HEK293 (cell line): ENCODE data around the gene ACTR6.

Experiments
- BCL11A ChIP-seq: fragments of 450-650 bp; formaldehyde crosslinking; IDR thresholded peaks from 2 replicates; pipeline ENCODE4 v1.5.1; 2016; ENCODE audit warnings: low read depth, missing biosample characterization, missing genetic modification characterization
- GLI2 ChIP-seq: fragments of 450-650 bp; formaldehyde crosslinking; IDR thresholded peaks from 2 replicates; pipeline ENCODE4; 2017; ENCODE audit warnings: missing biosample characterization, missing genetic modification characterization, low read depth, borderline replicate concordance
- KLF16 ChIP-seq: fragments of 450-650 bp; formaldehyde crosslinking; IDR thresholded peaks from 2 replicates; pipeline ENCODE4 v1.5.1; 2017; ENCODE audit warnings: missing biosample characterization, missing genetic modification characterization
- MZF1 ChIP-seq: fragments of 450-650 bp; formaldehyde crosslinking; IDR thresholded peaks from 2 replicates; pipeline ENCODE4 v1.5.1; 2017; ENCODE audit warnings: missing biosample characterization, missing genetic modification characterization, borderline replicate concordance
- OVOL3 ChIP-seq: fragments of 450-650 bp; formaldehyde crosslinking; IDR thresholded peaks from 2 replicates; pipeline ENCODE4 v1.5.1; 2016; ENCODE audit warnings: missing biosample characterization, missing genetic modification characterization
- SCRT1 ChIP-seq: fragments of 450-650 bp; formaldehyde crosslinking; IDR thresholded peaks from 2 replicates; pipeline ENCODE4 v1.5.1; 2016; ENCODE audit warnings: missing biosample characterization, missing genetic modification characterization, borderline replicate concordance
- SP2 ChIP-seq: fragments of 450-650 bp; formaldehyde crosslinking; IDR thresholded peaks from 2 replicates; pipeline ENCODE4 v1.5.1; 2016; ENCODE audit warnings: missing biosample characterization, missing genetic modification characterization
- ZBTB17 ChIP-seq: fragments of 450-650 bp; formaldehyde crosslinking; IDR thresholded peaks from 2 replicates; pipeline ENCODE4 v1.5.1; 2016; ENCODE audit warnings: missing biosample characterization, missing genetic modification characterization
- ZBTB20 ChIP-seq: fragments of 450-650 bp; formaldehyde crosslinking; IDR thresholded peaks from 2 replicates; pipeline ENCODE4 v1.5.1; 2016; ENCODE audit warnings: missing biosample characterization, missing genetic modification characterization
- ZFP3 ChIP-seq: fragments of 450-650 bp; formaldehyde crosslinking; IDR thresholded peaks from 2 replicates; pipeline ENCODE4 v1.5.1; 2016; ENCODE audit warnings: low read depth, missing biosample characterization, missing genetic modification characterization
- ZNF132 ChIP-seq: fragments of 450-650 bp; formaldehyde crosslinking; IDR thresholded peaks from 2 replicates; pipeline ENCODE4 v1.5.1; 2017; ENCODE audit warnings: missing biosample characterization, missing genetic modification characterization, borderline replicate concordance
- ZNF133 ChIP-seq: fragments of 450-650 bp; formaldehyde crosslinking; IDR thresholded peaks from 2 replicates; pipeline ENCODE4 v1.5.1; 2016; ENCODE audit warnings: missing biosample characterization, missing genetic modification characterization
- ZNF2 ChIP-seq: fragments of 450-650 bp; formaldehyde crosslinking; IDR thresholded peaks from 2 replicates; pipeline ENCODE4 v1.5.1; 2016; ENCODE audit warnings: missing biosample characterization, missing genetic modification characterization
- ZNF211 ChIP-seq: fragments of 450-650 bp; formaldehyde crosslinking; IDR thresholded peaks from 2 replicates; pipeline ENCODE4 v1.5.1; 2016; ENCODE audit warnings: low read depth, missing biosample characterization, missing genetic modification characterization
- ZNF302 ChIP-seq: fragments of 450-650 bp; formaldehyde crosslinking; IDR thresholded peaks from 2 replicates; pipeline ENCODE4 v1.5.1; 2016; ENCODE audit warnings: missing biosample characterization, missing genetic modification characterization, low read depth
- ZNF394 ChIP-seq: fragments of 450-650 bp; formaldehyde crosslinking; IDR thresholded peaks from 2 replicates; pipeline ENCODE4 v1.5.1; 2016; ENCODE audit warnings: missing biosample characterization, missing genetic modification characterization, mild to moderate bottlenecking, moderate library complexity, borderline replicate concordance
- ZNF544 ChIP-seq: fragments of 450-650 bp; formaldehyde crosslinking; IDR thresholded peaks from 2 replicates; pipeline ENCODE4 v1.5.0; 2017; ENCODE audit warnings: missing biosample characterization, missing genetic modification characterization
- ZNF585B ChIP-seq: fragments of 450-650 bp; formaldehyde crosslinking; IDR thresholded peaks from 2 replicates; pipeline ENCODE4 v1.5.1; 2016; ENCODE audit warnings: missing biosample characterization, missing genetic modification characterization
- ZNF596 ChIP-seq: fragments of 450-650 bp; IDR thresholded peaks from 2 replicates; pipeline ENCODE4 v1.5.0; 2018; ENCODE audit warnings: missing biosample characterization, mild to moderate bottlenecking, missing genetic modification characterization, moderate library complexity
- ZNF610 ChIP-seq: fragments of 450-650 bp; formaldehyde crosslinking; IDR thresholded peaks from 2 replicates; pipeline ENCODE4 v1.5.1; 2016; ENCODE audit warnings: missing biosample characterization, missing genetic modification characterization, borderline replicate concordance
- ZNF626 ChIP-seq: fragments of 450-650 bp; sonication (Bioruptor Pico); formaldehyde crosslinking; IDR thresholded peaks from 2 replicates; pipeline ENCODE4 v1.5.1; 2018; ENCODE audit warnings: missing biosample characterization, missing genetic modification characterization, inconsistent platforms
- ZNF654 ChIP-seq: fragments of 450-650 bp; formaldehyde crosslinking; IDR thresholded peaks from 2 replicates; pipeline ENCODE4 v1.5.1; 2016; ENCODE audit warnings: low read depth, missing biosample characterization, missing genetic modification characterization
- ZNF677 ChIP-seq: fragments of 450-650 bp; IDR thresholded peaks from 2 replicates; pipeline ENCODE4 v1.5.0; 2018; ENCODE audit warnings: missing biosample characterization, mild to moderate bottlenecking, missing genetic modification characterization, moderate library complexity
- ZNF791 ChIP-seq: fragments of 450-650 bp; formaldehyde crosslinking; IDR thresholded peaks from 2 replicates; pipeline ENCODE4 v1.5.1; 2016; ENCODE audit warnings: missing biosample characterization, missing genetic modification characterization
- ZNF792 ChIP-seq: fragments of 450-650 bp; formaldehyde crosslinking; IDR thresholded peaks from 2 replicates; pipeline ENCODE4 v1.5.1; 2016; ENCODE audit warnings: missing biosample characterization, missing genetic modification characterization
- TF ChIP-seq, protein P1 (sequence below): fragments of 450-650 bp; IDR thresholded peaks from 2 replicates; pipeline ENCODE4 v1.5.1; 2018; ENCODE audit warnings: missing biosample characterization, mild to moderate bottlenecking, missing genetic modification characterization
- TF ChIP-seq, protein P2 (sequence below): fragments of 450-650 bp; formaldehyde crosslinking; IDR thresholded peaks from 2 replicates; pipeline ENCODE4 v1.5.1; 2016; ENCODE audit warnings: missing biosample characterization, missing genetic modification characterization, borderline replicate concordance
- TF ChIP-seq, protein P3 (sequence below): fragments of 450-650 bp; formaldehyde crosslinking; IDR thresholded peaks from 2 replicates; pipeline ENCODE4 v1.5.1; 2017; ENCODE audit warnings: missing biosample characterization, missing genetic modification characterization
- TF ChIP-seq, protein P4 (sequence below): fragments of 450-650 bp; formaldehyde crosslinking; IDR thresholded peaks from 2 replicates; pipeline ENCODE4 v1.5.1; 2016; ENCODE audit warnings: missing biosample characterization, missing genetic modification characterization

Gene ACTR6

DNA sequence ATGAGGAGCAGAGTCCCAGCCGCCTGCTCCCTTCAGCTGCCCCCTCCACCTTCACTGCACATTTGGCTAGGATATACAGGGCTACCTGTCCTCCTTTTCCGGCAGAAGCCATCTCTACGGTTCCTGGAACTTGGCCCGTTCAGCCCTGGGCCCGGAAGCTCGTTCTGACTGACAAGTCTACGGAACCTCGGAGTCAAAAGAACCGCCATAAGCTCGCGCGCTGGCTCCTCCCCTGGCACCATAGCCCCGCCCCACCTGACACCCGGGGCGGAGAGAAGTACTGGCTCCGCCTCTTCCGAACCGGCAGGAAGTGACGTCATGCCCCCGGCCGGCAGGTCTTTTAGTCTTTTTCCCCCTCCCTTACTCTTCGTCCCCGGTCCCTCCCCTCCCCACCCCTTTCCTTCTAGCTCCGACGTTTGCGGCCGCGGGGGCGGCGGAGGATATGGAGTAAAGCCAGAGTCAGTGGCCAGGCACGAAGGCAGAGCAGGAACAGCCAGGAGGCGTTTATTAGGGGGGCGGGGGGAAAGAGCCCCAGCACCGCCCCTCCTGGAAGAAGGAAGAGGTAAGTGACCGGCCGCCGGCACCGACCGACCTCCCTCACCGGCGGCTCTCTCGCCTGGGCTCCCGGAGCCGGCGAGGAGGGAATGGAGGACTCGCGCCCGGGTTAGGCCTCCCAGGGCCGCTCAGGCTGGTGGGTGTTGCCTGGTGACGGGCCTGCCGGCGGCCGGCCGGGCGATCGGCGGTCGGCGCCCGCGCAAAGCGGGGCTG is 66.4 kb downstream of the ACTR6 start, which contains the start of the genes DEPDC4 and SCYL2 (continued):
- TF ChIP-seq, protein P1, sequence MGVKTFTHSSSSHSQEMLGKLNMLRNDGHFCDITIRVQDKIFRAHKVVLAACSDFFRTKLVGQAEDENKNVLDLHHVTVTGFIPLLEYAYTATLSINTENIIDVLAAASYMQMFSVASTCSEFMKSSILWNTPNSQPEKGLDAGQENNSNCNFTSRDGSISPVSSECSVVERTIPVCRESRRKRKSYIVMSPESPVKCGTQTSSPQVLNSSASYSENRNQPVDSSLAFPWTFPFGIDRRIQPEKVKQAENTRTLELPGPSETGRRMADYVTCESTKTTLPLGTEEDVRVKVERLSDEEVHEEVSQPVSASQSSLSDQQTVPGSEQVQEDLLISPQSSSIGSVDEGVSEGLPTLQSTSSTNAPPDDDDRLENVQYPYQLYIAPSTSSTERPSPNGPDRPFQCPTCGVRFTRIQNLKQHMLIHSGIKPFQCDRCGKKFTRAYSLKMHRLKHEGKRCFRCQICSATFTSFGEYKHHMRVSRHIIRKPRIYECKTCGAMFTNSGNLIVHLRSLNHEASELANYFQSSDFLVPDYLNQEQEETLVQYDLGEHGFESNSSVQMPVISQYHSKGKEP: no peak
- 0 out of 2 replicates have a peak, but pooled peaks have one; percentile 19 for TF ChIP-seq ZNF596 (tag by site-specific recombination)
- no peak for TF ChIP-seq ZNF791 (tag by site-specific recombination)
- TF ChIP-seq GLI2 (tag by site-specific recombination): no peak
- TF ChIP-seq OVOL3 (tag by site-specific recombination): no peak
- TF ChIP-seq SCRT1: no peak
- TF ChIP-seq ZNF132 (tag by site-specific recombination): no peak
- peak; percentile 13; the same call in 1 of the 2 replicates for TF ChIP-seq MZF1 (tag by site-specific recombination)
- TF ChIP-seq ZNF654 (tag by site-specific recombination): no peak
- 0 out of 2 replicates have a peak, but pooled peaks have one; percentile 34 for TF ChIP-seq ZNF2
- no peak for TF ChIP-seq BCL11A (tag by site-specific recombination)
- TF ChIP-seq ZNF792 (tag by site-specific recombination): no peak
- TF ChIP-seq SP2: peak; percentile 92
- TF ChIP-seq, protein P2, sequence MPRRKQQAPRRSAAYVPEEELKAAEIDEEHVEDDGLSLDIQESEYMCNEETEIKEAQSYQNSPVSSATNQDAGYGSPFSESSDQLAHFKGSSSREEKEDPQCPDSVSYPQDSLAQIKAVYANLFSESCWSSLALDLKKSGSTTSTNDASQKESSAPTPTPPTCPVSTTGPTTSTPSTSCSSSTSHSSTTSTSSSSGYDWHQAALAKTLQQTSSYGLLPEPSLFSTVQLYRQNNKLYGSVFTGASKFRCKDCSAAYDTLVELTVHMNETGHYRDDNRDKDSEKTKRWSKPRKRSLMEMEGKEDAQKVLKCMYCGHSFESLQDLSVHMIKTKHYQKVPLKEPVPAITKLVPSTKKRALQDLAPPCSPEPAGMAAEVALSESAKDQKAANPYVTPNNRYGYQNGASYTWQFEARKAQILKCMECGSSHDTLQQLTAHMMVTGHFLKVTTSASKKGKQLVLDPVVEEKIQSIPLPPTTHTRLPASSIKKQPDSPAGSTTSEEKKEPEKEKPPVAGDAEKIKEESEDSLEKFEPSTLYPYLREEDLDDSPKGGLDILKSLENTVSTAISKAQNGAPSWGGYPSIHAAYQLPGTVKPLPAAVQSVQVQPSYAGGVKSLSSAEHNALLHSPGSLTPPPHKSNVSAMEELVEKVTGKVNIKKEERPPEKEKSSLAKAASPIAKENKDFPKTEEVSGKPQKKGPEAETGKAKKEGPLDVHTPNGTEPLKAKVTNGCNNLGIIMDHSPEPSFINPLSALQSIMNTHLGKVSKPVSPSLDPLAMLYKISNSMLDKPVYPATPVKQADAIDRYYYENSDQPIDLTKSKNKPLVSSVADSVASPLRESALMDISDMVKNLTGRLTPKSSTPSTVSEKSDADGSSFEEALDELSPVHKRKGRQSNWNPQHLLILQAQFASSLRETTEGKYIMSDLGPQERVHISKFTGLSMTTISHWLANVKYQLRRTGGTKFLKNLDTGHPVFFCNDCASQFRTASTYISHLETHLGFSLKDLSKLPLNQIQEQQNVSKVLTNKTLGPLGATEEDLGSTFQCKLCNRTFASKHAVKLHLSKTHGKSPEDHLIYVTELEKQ (tag by site-specific recombination): no peak
- no peak for TF ChIP-seq ZFP3 (tag by site-specific recombination)
- peak; percentile 93 for TF ChIP-seq ZBTB17 (tag by site-specific recombination)
- 0 out of 2 replicates have a peak, but pooled peaks have one; percentile 17 for TF ChIP-seq ZNF610 (tag by site-specific recombination)
- no peak for TF ChIP-seq ZNF211 (tag by site-specific recombination)
- TF ChIP-seq ZBTB20: no peak; the same call in none of the 2 replicates
- TF ChIP-seq ZNF302: no peak
- no peak for TF ChIP-seq ZNF133
- TF ChIP-seq, protein P3, sequence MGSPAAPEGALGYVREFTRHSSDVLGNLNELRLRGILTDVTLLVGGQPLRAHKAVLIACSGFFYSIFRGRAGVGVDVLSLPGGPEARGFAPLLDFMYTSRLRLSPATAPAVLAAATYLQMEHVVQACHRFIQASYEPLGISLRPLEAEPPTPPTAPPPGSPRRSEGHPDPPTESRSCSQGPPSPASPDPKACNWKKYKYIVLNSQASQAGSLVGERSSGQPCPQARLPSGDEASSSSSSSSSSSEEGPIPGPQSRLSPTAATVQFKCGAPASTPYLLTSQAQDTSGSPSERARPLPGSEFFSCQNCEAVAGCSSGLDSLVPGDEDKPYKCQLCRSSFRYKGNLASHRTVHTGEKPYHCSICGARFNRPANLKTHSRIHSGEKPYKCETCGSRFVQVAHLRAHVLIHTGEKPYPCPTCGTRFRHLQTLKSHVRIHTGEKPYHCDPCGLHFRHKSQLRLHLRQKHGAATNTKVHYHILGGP (tag by site-specific recombination): no peak
- no peak; the same call in 1 of the 2 replicates for TF ChIP-seq KLF16 (tag by site-specific recombination)
- TF ChIP-seq, protein P4, sequence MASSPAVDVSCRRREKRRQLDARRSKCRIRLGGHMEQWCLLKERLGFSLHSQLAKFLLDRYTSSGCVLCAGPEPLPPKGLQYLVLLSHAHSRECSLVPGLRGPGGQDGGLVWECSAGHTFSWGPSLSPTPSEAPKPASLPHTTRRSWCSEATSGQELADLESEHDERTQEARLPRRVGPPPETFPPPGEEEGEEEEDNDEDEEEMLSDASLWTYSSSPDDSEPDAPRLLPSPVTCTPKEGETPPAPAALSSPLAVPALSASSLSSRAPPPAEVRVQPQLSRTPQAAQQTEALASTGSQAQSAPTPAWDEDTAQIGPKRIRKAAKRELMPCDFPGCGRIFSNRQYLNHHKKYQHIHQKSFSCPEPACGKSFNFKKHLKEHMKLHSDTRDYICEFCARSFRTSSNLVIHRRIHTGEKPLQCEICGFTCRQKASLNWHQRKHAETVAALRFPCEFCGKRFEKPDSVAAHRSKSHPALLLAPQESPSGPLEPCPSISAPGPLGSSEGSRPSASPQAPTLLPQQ (tag by site-specific recombination): no peak
- no peak for TF ChIP-seq ZNF585B
- no peak for TF ChIP-seq ZNF626 (tag by site-specific recombination)
- no peak for TF ChIP-seq ZNF677 (tag by site-specific recombination)
- TF ChIP-seq ZNF394 (tag by site-specific recombination): no peak
- TF ChIP-seq ZNF544: no peak
